Posterior cingulate gyrus (tissue), 11 donors: Measurements from ENCODE around the gene WAS.

Experiments used
- DNase-seq, 10 donors: peaks; one replicate each; pipeline versions ENCODE4 v3.0.0 to v3.0.0-alpha.2; 2020 to 2021; ENCODE audit warnings: mixed read lengths in 3 of 10
- intact Hi-C: fragments of 100-400 bp; cut with DNase I; formaldehyde crosslinking; loops from one replicate; pipeline ENCODE4 v1.15.1; 2023

Gene WAS

GRCh38 chrX:48709522-48710112 lies 26.0 kb downstream of the WAS start:
- DNase-seq = no peak
- intact Hi-C loops = no loop called here

GRCh38 chrX:48711162-48711928 lies 27.7 kb downstream of the WAS start:
- no peak for DNase-seq
- intact Hi-C loops = no loop called here

GRCh38 chrX:48711929-48712505 lies 28.4 kb downstream of the WAS start:
- intact Hi-C loops = no loop called here

GRCh38 chrX:48713847-48714246 lies 30.2 kb downstream of the WAS start:
- DNase-seq = no peak
- intact Hi-C loops = no loop called here

More at GRCh38 chrX:48711929-48712505, 28.4 kb downstream of the WAS start:
- no peak for DNase-seq

- intact Hi-C loops = no loop called here
- no peak for DNase-seq
Observed at GRCh38 chrX:48714573-48714972, 31.0 kb downstream of the WAS start.

- intact Hi-C loops = no loop called here
- DNase-seq = no peak
Observed at GRCh38 chrX:48715072-48715471, 31.5 kb downstream of the WAS start.

- intact Hi-C loops = no loop called here
- no peak for DNase-seq
Observed at GRCh38 chrX:48715876-48716502, 32.4 kb downstream of the WAS start.

- DNase-seq = no peak
- intact Hi-C loops = no loop called here
Observed at GRCh38 chrX:48719958-48720357, 36.4 kb downstream of the WAS start.

- no peak for DNase-seq
Observed at GRCh38 chrX:48720577-48721250, 37.1 kb downstream of the WAS start.

GRCh38 chrX:48721916-48722315 lies 38.3 kb downstream of the WAS start:
- DNase-seq = no peak
- intact Hi-C loops = no loop called here

More at GRCh38 chrX:48720577-48721250, 37.1 kb downstream of the WAS start:
- intact Hi-C loops = no loop called here

- intact Hi-C loops = no loop called here
- no peak for DNase-seq
Observed at GRCh38 chrX:48726596-48726995, 43.0 kb downstream of the WAS start.

- intact Hi-C loops = no loop called here
- no peak for DNase-seq
Observed at GRCh38 chrX:48728653-48729052, 45.1 kb downstream of the WAS start.

GRCh38 chrX:48736303-48736702 lies 52.7 kb downstream of the WAS start:
- DNase-seq = no peak
- intact Hi-C loops = loop anchor here (2.0 kb wide), 1 partner anchor 64 kb away; no protein-coding TSS in a partner anchor

GRCh38 chrX:48736878-48737212 lies 53.2 kb downstream of the WAS start:
- DNase-seq = no peak
- intact Hi-C loops = loop anchor here (1.0 to 2.0 kb wide), 2 partner anchors 61 to 64 kb away; no protein-coding TSS in a partner anchor

- peak; percentile 82 to 99 (median 86) for DNase-seq
- intact Hi-C loops = loop anchor here (1.0 to 2.0 kb wide), 2 partner anchors 61 to 63 kb away; no protein-coding TSS in a partner anchor
Observed at GRCh38 chrX:48737213-48737938, 53.8 kb downstream of the WAS start.

GRCh38 chrX:48737940-48738339 lies 54.3 kb downstream of the WAS start:
- no peak for DNase-seq
- intact Hi-C loops = loop anchor here (1.0 to 2.0 kb wide), 2 partner anchors 62 to 63 kb away; no protein-coding TSS in a partner anchor
